DMS153 treated with DMSO at 0.1 percent for 48 hours (cell line): ENCODE measurements around the gene ZNF207.
"Not testable (repeated sequence)": the region's sequence is repeated elsewhere in the genome, so short reads cannot be mapped to it uniquely, and the experiment has no call there.

Experiments used
- DNase-seq: peaks from one replicate; lab custom pipeline; 2025; ENCODE audit not compliant: unreplicated experiment; lab: John Stamatoyannopoulos, UW

Gene ZNF207

DNA sequence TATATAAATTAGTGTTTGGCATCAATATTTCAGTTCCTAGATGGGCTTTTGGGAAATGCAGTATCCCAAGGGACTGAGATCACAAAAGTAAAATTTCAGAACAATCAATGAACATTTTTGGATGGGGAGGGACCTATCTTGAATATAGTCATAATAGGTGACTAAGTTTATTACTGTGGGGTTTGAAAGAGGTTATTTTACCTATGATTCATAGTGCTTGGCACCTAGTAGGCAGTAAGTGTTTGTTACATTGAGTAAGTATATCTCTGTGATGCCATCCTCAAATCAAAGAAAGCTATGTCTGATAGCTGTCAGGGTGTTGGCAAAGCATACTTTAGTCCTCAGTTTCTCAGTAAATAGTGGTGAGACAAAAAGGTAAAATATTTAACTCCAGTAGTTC is 36.9 kb downstream of the ZNF207 start:
- DNase-seq = no peak

DNA sequence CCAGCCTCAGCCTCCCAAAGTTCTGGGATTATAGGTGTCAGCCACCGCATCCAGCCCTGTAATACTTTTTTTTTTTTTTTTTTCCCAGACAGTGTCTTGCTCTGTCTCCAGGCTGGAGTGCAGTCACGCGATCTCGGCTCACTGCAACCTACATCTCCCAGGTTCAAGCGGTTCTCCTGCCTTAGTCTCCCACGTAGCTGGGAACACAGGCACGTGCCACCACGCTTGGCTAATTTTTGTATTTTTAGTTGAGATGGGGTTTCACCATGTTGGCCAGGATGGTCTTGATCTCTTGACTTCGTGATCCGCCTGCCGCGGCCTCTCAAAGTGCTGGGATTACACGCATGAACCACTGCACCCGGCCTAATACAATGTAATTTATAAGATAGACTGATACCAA is 38.2 kb downstream of the ZNF207 start:
- not testable (repeated sequence) for DNase-seq

DNA sequence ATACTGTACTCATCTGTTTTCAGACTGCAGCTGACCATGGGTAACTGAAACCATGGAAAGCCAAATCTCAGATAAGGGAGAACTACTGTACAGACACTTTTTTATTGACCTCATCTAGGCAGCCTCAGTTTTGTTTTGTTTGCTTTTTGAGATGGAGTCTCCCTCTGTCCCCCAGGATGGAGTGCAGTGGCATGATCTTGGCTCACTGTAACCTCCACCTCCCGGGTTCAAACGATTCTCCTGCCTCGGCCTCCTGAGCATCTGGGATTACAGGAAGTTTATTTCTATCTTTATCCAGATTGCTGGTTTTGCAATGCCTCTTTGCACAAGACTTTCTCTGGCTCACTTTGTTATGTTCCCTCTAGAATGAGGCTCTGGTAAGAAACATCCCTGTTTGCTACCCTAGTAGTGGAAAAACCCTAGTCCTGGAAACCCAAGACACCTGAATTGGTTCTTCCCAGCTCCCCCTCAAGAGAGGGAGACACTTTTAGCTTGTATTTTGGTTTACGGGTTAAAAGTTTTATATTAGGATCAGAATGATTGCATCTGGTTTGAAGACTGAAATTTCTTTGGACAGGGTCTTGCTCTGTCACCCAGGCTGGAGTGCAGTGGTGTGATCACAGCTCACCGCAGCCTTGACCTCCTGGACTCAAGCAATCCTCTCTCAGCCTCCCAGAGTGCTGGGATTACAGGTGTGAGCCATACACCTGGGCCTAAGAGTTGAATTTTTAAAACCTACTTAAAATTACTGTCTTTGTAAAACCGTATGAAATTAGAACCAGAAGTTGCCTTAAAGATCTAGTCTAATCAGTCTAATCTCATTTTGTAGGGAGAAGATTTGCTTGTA is 38.9 kb downstream of the ZNF207 start:
- DNase-seq = no peak

GRCh38 chr17:32393904-32394303 is 43.9 kb downstream of the ZNF207 start:
- no peak for DNase-seq

DNA sequence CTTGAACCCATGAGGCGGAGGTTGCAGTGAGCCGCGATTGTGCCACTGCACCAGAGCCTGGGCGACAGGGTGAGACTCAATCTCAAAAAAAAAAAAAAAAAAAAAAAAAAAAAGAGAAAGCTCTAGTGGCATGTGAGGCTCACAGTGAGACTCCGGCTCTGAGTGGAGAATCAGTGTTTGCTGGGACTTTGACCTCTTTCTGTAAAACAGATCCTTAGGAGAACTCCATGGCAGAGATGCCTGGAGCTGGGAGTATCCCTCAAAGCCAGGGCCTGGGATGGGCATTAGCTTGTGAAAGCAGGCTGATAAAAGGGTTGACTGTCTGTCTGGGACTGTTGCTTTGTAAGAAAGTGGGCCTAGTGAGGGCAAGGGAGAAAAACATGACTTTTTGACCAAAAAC is 46.4 kb downstream of the ZNF207 start:
- no peak for DNase-seq

- no peak for DNase-seq
Observed at GRCh38 chr17:32398946-32399345, 49.0 kb downstream of the ZNF207 start.

DNA sequence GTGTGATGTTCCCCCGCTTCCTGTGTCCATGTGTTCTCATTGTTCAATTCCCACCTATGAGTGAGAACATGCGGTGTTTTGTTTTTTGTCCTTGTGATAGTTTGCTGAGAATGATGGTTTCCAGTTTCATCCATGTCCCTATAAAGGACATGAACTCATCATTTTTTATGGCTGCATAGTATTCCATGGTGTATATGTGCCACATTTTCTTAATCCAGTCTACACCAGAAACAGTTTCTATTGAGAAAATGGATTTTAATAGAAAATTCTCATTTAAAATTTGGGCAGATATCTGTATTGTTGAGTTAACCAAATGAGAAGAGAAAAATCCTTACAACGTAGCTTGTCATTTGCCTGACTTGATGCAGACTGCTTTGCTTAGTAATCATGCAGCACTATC is 60.1 kb downstream of the ZNF207 start:
- DNase-seq = not testable (repeated sequence)

- no peak for DNase-seq
Observed at GRCh38 chr17:32426894-32427293, 76.9 kb downstream of the ZNF207 start.

- no peak for DNase-seq
Observed at GRCh38 chr17:32429598-32429997, 79.6 kb downstream of the ZNF207 start.
